GM20000 (cell line): ENCODE measurements around the gene DCTN3.
A peak's percentile ranks its signal among the peaks of the same experiment; 100 is the strongest.
"Not testable (repeated sequence)": the region's sequence is repeated elsewhere in the genome, so short reads cannot be mapped to it uniquely, and the experiment has no call there.

ENCODE experiments used
- DNase-seq: peaks from one replicate; pipeline ENCODE4 v3.0.0; 2012; ENCODE audit warnings: low spot score
- TF ChIP-seq, protein P1 (sequence below): IDR thresholded peaks from 2 replicates; pipeline ENCODE4 v1.5.1; 2012; ENCODE audit warnings: mild to moderate bottlenecking, control low read depth; ENCODE audit errors: extremely low read depth, missing control alignments

Gene DCTN3

DNA sequence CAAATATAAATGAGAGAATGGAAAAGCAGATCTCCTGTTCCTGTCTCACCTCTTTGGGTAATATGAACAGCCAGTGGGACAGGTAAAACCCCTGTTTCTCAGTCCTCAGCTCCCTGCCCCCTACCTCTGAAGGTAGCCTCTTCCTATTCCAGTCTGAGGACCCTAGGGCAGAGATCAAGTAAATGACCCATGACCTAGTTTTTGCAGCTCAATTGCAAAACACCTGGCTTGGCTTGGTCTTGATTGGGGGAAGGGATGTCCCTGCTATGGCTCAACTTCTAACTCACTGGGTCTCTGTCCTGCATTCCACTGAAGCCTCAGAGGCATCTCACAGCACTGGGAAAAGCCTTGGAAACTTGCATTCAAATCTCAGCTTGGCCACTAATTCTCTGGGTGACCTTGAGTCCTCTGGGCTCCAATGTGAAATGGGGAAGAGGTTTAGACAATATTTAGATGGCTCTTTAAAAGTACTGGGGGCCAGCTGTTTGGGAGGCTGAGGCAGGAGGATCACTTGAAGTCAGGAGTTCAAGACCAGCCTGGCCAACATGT is 24.5 kb upstream of the DCTN3 start:
- DNase-seq, result no peak
- TF ChIP-seq, protein P1, sequence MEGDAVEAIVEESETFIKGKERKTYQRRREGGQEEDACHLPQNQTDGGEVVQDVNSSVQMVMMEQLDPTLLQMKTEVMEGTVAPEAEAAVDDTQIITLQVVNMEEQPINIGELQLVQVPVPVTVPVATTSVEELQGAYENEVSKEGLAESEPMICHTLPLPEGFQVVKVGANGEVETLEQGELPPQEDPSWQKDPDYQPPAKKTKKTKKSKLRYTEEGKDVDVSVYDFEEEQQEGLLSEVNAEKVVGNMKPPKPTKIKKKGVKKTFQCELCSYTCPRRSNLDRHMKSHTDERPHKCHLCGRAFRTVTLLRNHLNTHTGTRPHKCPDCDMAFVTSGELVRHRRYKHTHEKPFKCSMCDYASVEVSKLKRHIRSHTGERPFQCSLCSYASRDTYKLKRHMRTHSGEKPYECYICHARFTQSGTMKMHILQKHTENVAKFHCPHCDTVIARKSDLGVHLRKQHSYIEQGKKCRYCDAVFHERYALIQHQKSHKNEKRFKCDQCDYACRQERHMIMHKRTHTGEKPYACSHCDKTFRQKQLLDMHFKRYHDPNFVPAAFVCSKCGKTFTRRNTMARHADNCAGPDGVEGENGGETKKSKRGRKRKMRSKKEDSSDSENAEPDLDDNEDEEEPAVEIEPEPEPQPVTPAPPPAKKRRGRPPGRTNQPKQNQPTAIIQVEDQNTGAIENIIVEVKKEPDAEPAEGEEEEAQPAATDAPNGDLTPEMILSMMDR, result no peak

DNA sequence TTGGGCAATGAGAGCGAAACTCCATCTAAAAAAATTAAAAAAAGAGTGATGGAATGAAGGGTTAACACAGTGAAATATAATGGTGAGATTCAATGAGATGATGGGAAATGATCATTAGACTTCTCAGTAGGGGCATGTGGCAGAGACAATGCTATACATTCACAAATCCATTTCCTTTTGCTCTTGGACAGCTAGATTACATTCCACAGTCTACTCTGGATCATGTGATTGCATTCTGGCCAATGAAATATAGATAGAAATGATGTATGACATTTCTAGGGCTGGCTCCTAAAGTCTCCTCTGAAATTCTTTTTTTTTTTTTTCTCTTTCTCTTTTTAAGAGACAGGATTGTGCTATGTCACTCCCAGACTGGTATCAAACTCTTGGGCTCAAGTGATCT is 22.4 kb upstream of the DCTN3 start:
- TF ChIP-seq, protein P1, result no peak
- no peak for DNase-seq

DNA sequence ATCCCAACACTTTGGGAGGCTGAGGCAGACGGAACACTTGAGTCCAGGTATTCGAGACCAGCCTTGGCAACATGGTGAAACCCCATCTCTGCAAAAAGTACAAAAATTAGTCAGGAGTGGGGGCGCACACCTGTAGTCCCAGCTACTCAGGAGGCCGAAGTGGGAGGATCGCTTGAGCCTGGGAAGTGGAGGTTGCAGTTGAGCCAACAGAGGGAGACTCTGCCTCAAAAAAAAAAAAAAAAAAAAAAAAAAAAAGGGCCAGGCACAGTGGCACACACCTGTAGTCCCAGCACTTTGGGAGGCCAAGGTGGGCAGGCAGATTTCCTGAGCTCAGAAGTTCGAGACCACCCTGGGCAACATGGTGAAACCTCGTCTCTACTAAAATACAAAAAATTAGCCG is 19.0 kb upstream of the DCTN3 start:
- not testable (repeated sequence) for DNase-seq

DNA sequence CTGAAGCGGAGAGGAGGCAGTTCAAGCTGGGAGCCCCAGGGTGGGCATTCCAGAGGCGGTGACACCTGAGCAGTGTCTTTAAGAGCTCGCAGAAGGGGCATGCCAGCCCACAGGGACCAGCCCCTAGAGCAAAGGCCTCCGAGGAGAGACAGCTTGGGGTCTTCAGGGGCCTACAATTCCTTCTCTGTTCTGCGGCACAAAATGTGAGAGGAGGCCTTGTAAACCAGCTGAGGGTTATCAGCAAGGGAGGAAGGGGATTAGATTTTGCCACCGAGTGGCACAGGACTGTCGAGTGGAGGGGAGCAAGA is 17.8 kb upstream of the DCTN3 start:
- TF ChIP-seq, protein P1, result no peak
- no peak for DNase-seq

DNA sequence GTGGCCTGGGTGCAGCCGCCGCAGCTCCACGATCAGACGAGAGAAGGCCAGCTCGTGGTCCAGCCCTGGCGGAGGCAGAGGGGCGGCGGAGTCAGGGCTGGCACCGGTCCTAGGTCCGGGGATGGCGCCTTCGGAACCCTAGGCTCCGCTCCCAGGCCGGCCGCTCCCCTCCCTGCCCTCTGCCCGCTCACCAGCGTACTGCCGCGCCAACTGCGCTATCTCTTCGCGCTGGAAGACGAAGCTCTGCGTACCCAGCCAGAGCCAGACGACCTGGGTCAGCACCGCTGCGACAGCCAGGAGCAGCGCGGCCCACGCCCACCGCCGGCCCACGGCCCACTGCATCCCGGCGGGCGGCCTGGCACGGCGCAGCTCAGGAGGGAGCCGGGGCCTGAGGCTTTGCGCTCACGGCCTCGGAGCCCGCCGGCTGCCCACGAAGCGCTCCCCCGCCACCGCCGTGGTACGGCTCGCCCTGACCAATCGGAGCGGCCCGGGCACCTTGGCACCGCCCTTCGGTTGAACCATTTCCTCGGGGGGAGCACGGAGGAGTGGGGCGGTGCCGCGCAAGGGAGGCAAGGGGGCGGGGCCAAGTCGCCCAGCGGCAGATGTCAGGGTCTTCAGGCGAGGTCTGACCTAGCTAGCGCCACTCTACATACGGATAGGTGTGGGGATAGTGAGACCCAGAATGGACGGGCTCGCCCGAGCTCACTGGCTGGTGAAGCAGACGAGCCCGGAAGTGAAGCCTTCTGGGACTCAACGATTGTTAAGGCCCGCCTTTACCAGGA is 17.3 kb upstream of the DCTN3 start, which contains the start of gene SIGMAR1:
Gene SIGMAR1, minus strand, starts transcription at position 432 of the 782 bp plus-strand sequence. Its CDS starts 90 bp downstream, at position 342.
- TF ChIP-seq, protein P1, result no peak
- peak; percentile 96 for DNase-seq

DNA sequence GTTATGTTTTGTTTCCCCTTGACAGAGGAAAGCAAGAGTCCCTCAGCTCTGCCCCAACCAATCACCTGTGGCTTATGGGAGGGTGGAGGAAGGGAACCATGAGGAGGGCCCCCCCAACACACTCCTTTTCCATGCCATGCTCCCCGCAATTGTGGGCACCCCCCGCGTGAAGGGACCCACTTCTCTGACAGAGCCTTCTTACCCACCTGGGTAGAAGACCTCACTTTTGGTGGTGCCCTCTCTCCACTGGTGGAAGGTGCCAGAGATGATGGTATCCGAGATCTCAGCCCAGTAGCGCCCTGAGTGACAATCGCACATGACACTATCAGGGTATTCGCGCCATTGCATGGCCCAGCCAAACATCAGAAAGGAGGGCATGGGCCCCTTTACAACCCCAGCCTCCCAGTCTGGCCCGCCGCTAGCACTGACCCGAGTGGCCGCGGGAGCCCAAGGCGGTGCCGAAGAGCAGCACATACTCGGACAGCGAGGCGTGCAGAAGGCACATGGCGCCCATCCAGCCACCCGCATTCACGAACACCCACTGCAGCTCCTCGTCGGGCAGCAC is 16.6 kb upstream of the DCTN3 start:
- no peak for DNase-seq
- TF ChIP-seq, protein P1, result no peak

DNA sequence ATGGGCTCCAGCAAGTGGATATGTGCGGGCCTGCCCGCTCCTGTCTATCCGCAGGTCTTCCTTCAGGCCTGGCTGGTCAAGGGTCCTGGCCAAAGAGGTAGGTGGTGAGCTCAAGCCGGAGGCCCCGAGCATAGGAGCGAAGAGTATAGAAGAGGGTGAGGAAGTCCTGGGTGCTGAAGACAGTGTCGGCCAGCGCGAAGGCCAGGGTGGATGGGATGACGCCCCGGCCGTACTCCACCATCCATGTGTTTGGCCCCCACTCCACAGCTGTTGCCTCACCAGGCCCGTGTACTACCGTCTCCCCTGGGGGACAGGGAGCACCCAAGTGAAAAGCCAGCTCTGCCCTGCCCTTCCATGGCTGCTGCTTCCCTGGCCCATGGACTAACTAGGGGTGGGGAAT is 15.3 kb upstream of the DCTN3 start:
- TF ChIP-seq, protein P1, result no peak
- no peak for DNase-seq
